ENCODE results near the gene EFNB2. TPM values are rescaled to one million over a fixed set of nuclear protein-coding genes. Genes with fewer than 3 reads are reported as not detected.

The EFNB2 gene
- total RNA-seq, 1 donor from 2014 or later: 353 TPM

- TF ChIP-seq CTCF (IDR thresholded peaks at IDR 0.05; ENCODE audit: unreplicated experiment): no peak
- Mint-ChIP-seq H3K9me3 (ENCODE audit: unreplicated experiment) (no peaks in the 10 kb centered on the region), H3K4me3 (ENCODE audit: unreplicated experiment) (no peak overlapping the region), H3K4me1 (ENCODE audit: unreplicated experiment) (no peaks in the 10 kb centered on the region), H3K27ac (ENCODE audit: unreplicated experiment) (no peak overlapping the region), H3K27me3 (ENCODE audit: unreplicated experiment) (peaks cover 3% of the 10 kb centered on the region), H3K36me3 (ENCODE audit: low read depth, unreplicated experiment) (no peaks in the 10 kb centered on the region)
- DNase-seq (ENCODE audit: low spot score): no peak
Observed at GRCh38 chr13:106462710-106463109, 72.8 kb downstream of the EFNB2 start.

- no peak for TF ChIP-seq CTCF (IDR thresholded peaks at IDR 0.05; ENCODE audit: unreplicated experiment)
- Mint-ChIP-seq H3K27me3 (ENCODE audit: unreplicated experiment) (peaks cover 2% of the 10 kb centered on the region), H3K9me3 (ENCODE audit: unreplicated experiment) (no peaks in the 10 kb centered on the region), H3K27ac (ENCODE audit: unreplicated experiment) (no peak overlapping the region), H3K4me3 (ENCODE audit: unreplicated experiment) (no peak overlapping the region), H3K36me3 (ENCODE audit: low read depth, unreplicated experiment) (peaks cover 4% of the 10 kb centered on the region), H3K4me1 (ENCODE audit: unreplicated experiment) (no peaks in the 10 kb centered on the region)
- no peak for DNase-seq (ENCODE audit: low spot score)
Observed at GRCh38 chr13:106455777-106456176, 79.7 kb downstream of the EFNB2 start.

GRCh38 chr13:106455190-106455589 lies 80.3 kb downstream of the EFNB2 start:
- TF ChIP-seq CTCF (IDR thresholded peaks at IDR 0.05; ENCODE audit: unreplicated experiment): no peak
- Mint-ChIP-seq H3K36me3 (ENCODE audit: low read depth, unreplicated experiment) (peaks cover 4% of the 10 kb centered on the region), H3K9me3 (ENCODE audit: unreplicated experiment) (no peaks in the 10 kb centered on the region), H3K4me3 (ENCODE audit: unreplicated experiment) (no peak overlapping the region), H3K27me3 (ENCODE audit: unreplicated experiment) (peaks cover 2% of the 10 kb centered on the region), H3K27ac (ENCODE audit: unreplicated experiment) (no peak overlapping the region), H3K4me1 (ENCODE audit: unreplicated experiment) (no peaks in the 10 kb centered on the region)
- no peak for DNase-seq (ENCODE audit: low spot score)

GRCh38 chr13:106453101-106453500 lies 82.4 kb downstream of the EFNB2 start:
- no peak for DNase-seq (ENCODE audit: low spot score)
- no peaks in the 10 kb centered on the region for H3K9me3 Mint-ChIP-seq (ENCODE audit: unreplicated experiment)
- no peaks in the 10 kb centered on the region for H3K4me1 Mint-ChIP-seq (ENCODE audit: unreplicated experiment)
- no peaks in the 10 kb centered on the region for H3K27me3 Mint-ChIP-seq (ENCODE audit: unreplicated experiment)
- H3K36me3 Mint-ChIP-seq (ENCODE audit: low read depth, unreplicated experiment): peaks cover 4% of the 10 kb centered on the region
- no peak for TF ChIP-seq CTCF (IDR thresholded peaks at IDR 0.05; ENCODE audit: unreplicated experiment)
- no peak overlapping the region for H3K27ac Mint-ChIP-seq (ENCODE audit: unreplicated experiment)
- H3K4me3 Mint-ChIP-seq (ENCODE audit: unreplicated experiment): no peak overlapping the region

- H3K27me3 Mint-ChIP-seq (ENCODE audit: unreplicated experiment): no peaks in the 10 kb centered on the region
- no peak overlapping the region for H3K27ac Mint-ChIP-seq (ENCODE audit: unreplicated experiment)
- peaks cover 4% of the 10 kb centered on the region for H3K36me3 Mint-ChIP-seq (ENCODE audit: low read depth, unreplicated experiment)
- no peak overlapping the region for H3K4me3 Mint-ChIP-seq (ENCODE audit: unreplicated experiment)
- DNase-seq (ENCODE audit: low spot score): no peak
- H3K4me1 Mint-ChIP-seq (ENCODE audit: unreplicated experiment): no peaks in the 10 kb centered on the region
- TF ChIP-seq CTCF (IDR thresholded peaks at IDR 0.05; ENCODE audit: unreplicated experiment): no peak
- no peaks in the 10 kb centered on the region for H3K9me3 Mint-ChIP-seq (ENCODE audit: unreplicated experiment)
Observed at GRCh38 chr13:106450991-106451390, 84.5 kb downstream of the EFNB2 start.
